ENCODE measurements around the gene MYBL2.
A peak's percentile ranks its signal among the peaks of the same experiment; 100 is the strongest.

MYBL2 gene

DNA sequence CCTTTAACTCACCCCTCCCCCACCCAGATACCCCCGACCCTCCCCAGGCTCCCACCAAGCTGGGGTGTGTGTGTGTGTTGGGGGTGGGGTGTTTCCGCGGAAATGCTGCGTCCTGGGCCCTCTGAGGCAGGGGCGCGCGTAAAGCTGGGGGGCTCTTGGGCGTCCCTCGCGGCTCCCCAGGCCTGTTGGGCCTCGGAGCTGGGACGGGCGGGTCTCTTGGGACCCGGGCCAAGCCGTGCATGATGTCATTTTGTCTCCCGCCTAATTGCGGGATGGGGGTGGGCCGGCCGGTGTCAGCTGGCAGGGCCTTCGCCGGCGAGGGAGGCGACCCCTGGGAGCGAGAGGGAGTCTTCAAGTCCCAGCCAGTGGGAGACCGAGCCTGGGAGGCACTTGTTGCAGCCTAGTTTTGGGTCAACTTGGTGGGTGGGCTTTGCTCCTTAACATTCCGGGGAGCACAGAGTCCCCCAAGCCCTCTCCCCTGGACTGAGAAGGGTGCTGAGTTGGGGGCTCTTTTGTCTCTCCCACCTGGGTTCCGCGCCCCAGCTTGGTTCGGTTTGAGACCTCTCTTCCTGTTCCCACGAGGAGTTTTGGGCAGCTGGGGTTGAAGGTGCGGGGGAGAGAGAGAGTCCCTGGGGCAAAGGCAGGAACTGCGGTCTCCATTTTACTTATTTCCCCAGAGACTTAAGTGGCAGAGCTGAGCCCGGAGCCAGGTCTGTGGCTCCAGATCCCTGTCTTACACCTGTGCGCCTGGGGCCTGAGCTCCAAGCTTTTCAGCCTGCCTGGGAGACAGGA, 623 bp downstream of the MYBL2 start:
- peak; percentile 31 for ATAC-seq
- Mint-ChIP-seq H3K4me1 (peaks cover 13% of the 10 kb centered on the region), H3K36me3 (ENCODE audit: low read depth) (peaks cover 18% of the 10 kb centered on the region), H3K4me3 (peak overlapping the region; percentile 80), H3K27me3 (peaks cover 11% of the 10 kb centered on the region), H3K9me3 (no peaks in the 10 kb centered on the region), H3K27ac (peak overlapping the region; percentile 31)
- peak; percentile 48 for DNase-seq

DNA sequence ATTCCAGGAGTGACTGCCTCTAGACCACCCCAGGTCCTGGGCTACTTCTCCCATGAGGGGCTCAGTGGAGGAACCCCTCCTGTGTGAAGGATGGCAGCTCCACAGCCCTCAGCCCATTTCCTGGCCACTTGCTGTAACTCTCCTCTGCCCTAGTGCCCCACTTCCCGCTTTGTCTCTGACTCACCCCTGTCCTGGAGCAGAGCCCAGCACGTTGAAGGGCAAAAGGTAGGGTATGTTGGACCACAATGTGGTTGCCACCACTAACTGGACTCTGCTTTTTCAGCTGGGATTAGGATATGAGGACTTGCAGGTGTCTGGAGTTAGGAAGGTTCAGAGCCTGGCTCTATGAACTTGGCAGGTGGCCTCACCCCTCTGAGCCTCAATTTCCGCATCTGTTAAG, 2.4 kb downstream of the MYBL2 start:
- peaks cover 11% of the 10 kb centered on the region for H3K27me3 Mint-ChIP-seq
- H3K9me3 Mint-ChIP-seq = no peaks in the 10 kb centered on the region
- H3K27ac Mint-ChIP-seq = no peak overlapping the region
- H3K4me1 Mint-ChIP-seq = peaks cover 13% of the 10 kb centered on the region
- DNase-seq (no peak), ATAC-seq (no peak)
- H3K4me3 Mint-ChIP-seq = no peak overlapping the region
- H3K36me3 Mint-ChIP-seq (ENCODE audit: low read depth) = peaks cover 27% of the 10 kb centered on the region

- peaks cover 11% of the 10 kb centered on the region for H3K27me3 Mint-ChIP-seq
- H3K36me3 Mint-ChIP-seq (ENCODE audit: low read depth) = peaks cover 33% of the 10 kb centered on the region
- no peaks in the 10 kb centered on the region for H3K9me3 Mint-ChIP-seq
- ATAC-seq (no peak), DNase-seq (no peak)
- H3K4me1 Mint-ChIP-seq = peaks cover 13% of the 10 kb centered on the region
- H3K27ac Mint-ChIP-seq = no peak overlapping the region
- H3K4me3 Mint-ChIP-seq = no peak overlapping the region
Observed at GRCh38 chr20:43670423-43670822, 3.5 kb downstream of the MYBL2 start.

DNA sequence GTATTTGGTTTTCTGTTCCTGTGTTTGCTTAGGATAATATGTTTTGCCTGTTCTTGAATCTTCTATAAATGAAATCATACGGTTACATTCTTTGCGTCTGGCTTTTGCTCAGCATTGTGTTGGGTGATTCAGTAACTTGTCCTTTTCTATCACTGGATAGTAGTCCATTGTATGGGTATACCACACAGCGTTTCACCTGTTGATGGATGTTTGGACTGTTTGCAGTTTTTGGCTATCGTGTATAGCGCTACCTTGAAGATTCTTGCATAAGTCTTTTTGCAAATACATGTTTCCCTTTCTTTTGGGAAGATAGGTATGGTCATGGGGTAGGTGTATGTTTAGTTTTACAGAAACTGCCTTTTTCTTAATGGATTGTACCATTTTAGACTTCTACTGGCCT, 9.5 kb downstream of the MYBL2 start:
- peaks cover 6% of the 10 kb centered on the region for H3K4me1 Mint-ChIP-seq
- no peaks in the 10 kb centered on the region for H3K9me3 Mint-ChIP-seq
- peaks cover 48% of the 10 kb centered on the region for H3K36me3 Mint-ChIP-seq (ENCODE audit: low read depth)
- DNase-seq (no peak), ATAC-seq (no peak)
- H3K4me3 Mint-ChIP-seq = no peak overlapping the region
- no peak overlapping the region for H3K27ac Mint-ChIP-seq
- no peaks in the 10 kb centered on the region for H3K27me3 Mint-ChIP-seq

DNA sequence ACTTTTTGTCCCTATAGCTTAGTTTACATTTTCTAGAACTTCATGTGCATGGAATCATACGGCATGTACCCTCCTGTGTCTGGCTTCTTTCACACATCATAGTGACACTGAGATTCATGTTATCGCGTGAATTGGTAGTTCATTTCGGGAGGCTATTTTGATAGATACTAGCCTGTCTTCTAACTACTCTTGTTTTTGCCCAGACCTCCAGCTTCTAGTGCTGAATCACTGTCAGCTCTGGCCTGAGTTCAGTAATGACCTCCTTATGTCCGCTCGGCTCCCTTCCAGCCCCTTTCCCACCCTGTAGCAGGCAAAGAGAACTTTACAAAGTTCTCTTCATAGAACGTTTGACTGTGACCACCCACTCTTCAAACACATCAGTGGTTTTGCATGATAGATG, 14.1 kb downstream of the MYBL2 start:
- Mint-ChIP-seq H3K27me3 (no peaks in the 10 kb centered on the region), H3K4me3 (no peak overlapping the region), H3K27ac (peak overlapping the region; percentile 13), H3K9me3 (no peaks in the 10 kb centered on the region), H3K36me3 (ENCODE audit: low read depth) (peaks cover 22% of the 10 kb centered on the region), H3K4me1 (peaks cover 12% of the 10 kb centered on the region)
- ATAC-seq (no peak), DNase-seq (no peak)

GRCh38 chr20:43681468-43681942, 14.6 kb downstream of the MYBL2 start:
- no peaks in the 10 kb centered on the region for H3K9me3 Mint-ChIP-seq
- DNase-seq = no peak
- H3K36me3 Mint-ChIP-seq (ENCODE audit: low read depth) = peaks cover 22% of the 10 kb centered on the region
- H3K27me3 Mint-ChIP-seq = no peaks in the 10 kb centered on the region
- H3K27ac Mint-ChIP-seq = peak overlapping the region; percentile 30
- ATAC-seq = no peak
- no peak overlapping the region for H3K4me3 Mint-ChIP-seq
- H3K4me1 Mint-ChIP-seq = peaks cover 12% of the 10 kb centered on the region

DNA sequence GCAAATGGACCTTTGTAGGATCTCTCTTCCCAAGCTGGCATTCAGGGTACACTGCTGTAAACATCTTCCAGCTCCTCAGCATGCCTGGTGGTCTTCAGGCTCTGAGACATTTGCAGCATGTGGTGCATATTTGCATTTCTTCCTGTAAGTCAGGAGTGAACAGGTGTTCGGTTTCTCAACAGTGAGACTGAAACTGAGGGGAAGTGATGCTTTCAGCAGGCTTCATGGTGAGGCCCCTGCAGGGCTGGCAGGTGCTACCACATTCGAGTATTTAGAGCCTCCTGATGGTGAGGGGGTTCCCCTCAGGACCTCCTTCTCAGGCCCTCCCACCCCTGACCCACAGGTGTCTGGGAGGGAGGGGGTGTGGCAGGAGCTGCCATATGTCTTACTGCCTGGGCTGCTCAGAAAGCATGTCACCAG, 15.1 kb downstream of the MYBL2 start:
- no peaks in the 10 kb centered on the region for H3K9me3 Mint-ChIP-seq
- DNase-seq = peak; percentile 12
- H3K4me3 Mint-ChIP-seq = no peak overlapping the region
- peaks cover 22% of the 10 kb centered on the region for H3K36me3 Mint-ChIP-seq (ENCODE audit: low read depth)
- H3K27ac Mint-ChIP-seq = no peak overlapping the region
- H3K4me1 Mint-ChIP-seq = peaks cover 12% of the 10 kb centered on the region
- no peaks in the 10 kb centered on the region for H3K27me3 Mint-ChIP-seq
- peak; percentile 28 for ATAC-seq

DNA sequence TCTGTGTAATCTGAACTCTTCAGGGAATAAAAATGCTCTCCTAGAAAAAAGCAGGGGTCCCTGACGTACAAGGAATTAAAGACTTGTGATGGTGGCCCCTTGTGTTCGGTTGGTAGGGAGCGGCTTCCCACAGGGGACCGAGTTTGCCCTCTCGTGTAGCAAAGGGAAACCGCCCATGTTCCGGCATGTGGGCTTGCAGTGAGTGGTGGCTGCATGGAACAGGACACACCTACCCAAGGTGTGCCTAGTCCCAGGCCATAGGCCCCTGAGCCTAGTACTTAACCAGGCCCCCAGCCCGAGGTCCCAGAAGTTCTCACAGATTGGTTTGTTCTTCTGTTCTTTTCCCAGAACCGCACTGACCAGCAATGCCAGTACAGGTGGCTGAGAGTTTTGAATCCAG, 15.5 kb downstream of the MYBL2 start:
- DNase-seq (no peak), ATAC-seq (no peak)
- no peak overlapping the region for H3K4me3 Mint-ChIP-seq
- peaks cover 19% of the 10 kb centered on the region for H3K36me3 Mint-ChIP-seq (ENCODE audit: low read depth)
- H3K9me3 Mint-ChIP-seq = no peaks in the 10 kb centered on the region
- H3K4me1 Mint-ChIP-seq = peaks cover 12% of the 10 kb centered on the region
- no peak overlapping the region for H3K27ac Mint-ChIP-seq
- no peaks in the 10 kb centered on the region for H3K27me3 Mint-ChIP-seq

DNA sequence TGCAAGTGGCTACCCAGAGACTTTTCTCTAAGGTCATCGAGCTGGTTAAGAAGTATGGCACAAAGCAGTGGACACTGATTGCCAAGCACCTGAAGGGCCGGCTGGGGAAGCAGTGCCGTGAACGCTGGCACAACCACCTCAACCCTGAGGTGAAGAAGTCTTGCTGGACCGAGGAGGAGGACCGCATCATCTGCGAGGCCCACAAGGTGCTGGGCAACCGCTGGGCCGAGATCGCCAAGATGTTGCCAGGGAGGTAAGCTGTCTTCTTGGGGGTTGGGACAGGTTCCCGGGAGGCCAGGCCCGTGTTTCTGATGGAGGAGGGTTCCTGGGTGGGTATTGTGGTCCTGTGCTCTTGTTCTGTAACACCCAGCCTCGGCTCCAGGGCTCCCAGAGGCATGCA, 19.9 kb downstream of the MYBL2 start:
- no peak overlapping the region for H3K4me3 Mint-ChIP-seq
- H3K27ac Mint-ChIP-seq = no peak overlapping the region
- no peak for ATAC-seq
- H3K9me3 Mint-ChIP-seq = no peaks in the 10 kb centered on the region
- H3K4me1 Mint-ChIP-seq = peaks cover 14% of the 10 kb centered on the region
- H3K27me3 Mint-ChIP-seq = no peaks in the 10 kb centered on the region
- no peak for DNase-seq
- peaks cover 24% of the 10 kb centered on the region for H3K36me3 Mint-ChIP-seq (ENCODE audit: low read depth)

DNA sequence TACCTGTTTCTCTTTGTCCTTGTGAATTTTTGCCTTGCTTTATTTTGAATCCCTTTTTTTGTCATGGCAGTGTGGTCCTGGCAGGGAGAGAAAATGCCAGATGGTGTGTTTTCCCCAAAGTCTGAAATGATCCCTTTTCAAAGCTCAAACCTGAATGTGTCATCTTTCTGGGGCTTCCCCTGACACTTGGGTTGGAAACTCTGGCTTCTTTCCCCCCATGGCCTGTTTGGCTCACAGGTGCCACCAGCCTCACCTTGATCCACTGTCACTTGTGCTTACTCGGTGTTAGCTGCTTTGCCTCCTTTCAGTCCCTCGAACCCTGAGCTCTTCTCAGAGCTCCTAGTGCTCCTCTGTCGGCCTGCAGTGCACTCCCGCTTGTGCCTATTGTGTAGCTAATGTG, 22.3 kb downstream of the MYBL2 start:
- Mint-ChIP-seq H3K27ac (peak overlapping the region; percentile 46), H3K27me3 (no peaks in the 10 kb centered on the region), H3K4me3 (no peak overlapping the region), H3K4me1 (peaks cover 12% of the 10 kb centered on the region), H3K36me3 (ENCODE audit: low read depth) (peaks cover 32% of the 10 kb centered on the region), H3K9me3 (no peaks in the 10 kb centered on the region)
- peak; percentile 12 for DNase-seq
- ATAC-seq = peak; percentile 60

GRCh38 chr20:43690943-43691598, 24.2 kb downstream of the MYBL2 start:
- Mint-ChIP-seq H3K9me3 (no peaks in the 10 kb centered on the region), H3K4me3 (no peak overlapping the region), H3K27me3 (no peaks in the 10 kb centered on the region), H3K36me3 (ENCODE audit: low read depth) (peaks cover 40% of the 10 kb centered on the region), H3K4me1 (peaks cover 12% of the 10 kb centered on the region), H3K27ac (no peak overlapping the region)
- ATAC-seq (no peak), DNase-seq (no peak)

DNA sequence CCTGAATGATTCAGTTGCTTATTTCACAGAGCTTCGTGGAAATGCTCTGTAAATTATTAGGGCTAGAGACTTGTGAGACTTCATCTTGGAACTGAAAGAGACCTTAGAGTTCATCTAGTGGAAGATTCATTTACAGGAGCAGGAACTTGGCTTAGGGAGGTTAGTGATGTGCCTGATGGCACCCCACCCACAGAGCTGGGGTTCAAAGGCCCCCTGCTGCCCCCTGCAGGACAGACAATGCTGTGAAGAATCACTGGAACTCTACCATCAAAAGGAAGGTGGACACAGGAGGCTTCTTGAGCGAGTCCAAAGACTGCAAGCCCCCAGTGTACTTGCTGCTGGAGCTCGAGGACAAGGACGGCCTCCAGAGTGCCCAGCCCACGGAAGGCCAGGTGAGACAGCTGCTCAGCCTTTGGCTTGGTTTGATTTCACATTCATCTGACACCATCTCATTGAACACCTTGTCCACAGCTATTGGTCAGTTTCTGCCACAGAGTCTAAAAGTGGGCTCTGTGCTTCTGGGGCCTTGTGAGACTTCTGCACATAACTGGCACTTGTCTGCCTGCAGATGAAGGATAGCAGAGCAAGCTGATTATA, 25.1 kb downstream of the MYBL2 start:
- peak; percentile 76 for DNase-seq

GRCh38 chr20:43694763-43695162, 27.8 kb downstream of the MYBL2 start:
- H3K27ac Mint-ChIP-seq = no peak overlapping the region
- ATAC-seq (no peak), DNase-seq (no peak)
- peaks cover 3% of the 10 kb centered on the region for H3K4me1 Mint-ChIP-seq
- H3K36me3 Mint-ChIP-seq (ENCODE audit: low read depth) = peaks cover 39% of the 10 kb centered on the region
- no peaks in the 10 kb centered on the region for H3K9me3 Mint-ChIP-seq
- no peaks in the 10 kb centered on the region for H3K27me3 Mint-ChIP-seq
- no peak overlapping the region for H3K4me3 Mint-ChIP-seq

More for the DNA sequence above, 25.1 kb downstream of the MYBL2 start:
- no peaks in the 10 kb centered on the region for H3K9me3 Mint-ChIP-seq
- ATAC-seq = peak; percentile 52
- peaks cover 40% of the 10 kb centered on the region for H3K36me3 Mint-ChIP-seq (ENCODE audit: low read depth)
- no peak overlapping the region for H3K27ac Mint-ChIP-seq
- no peak overlapping the region for H3K4me3 Mint-ChIP-seq
- peaks cover 12% of the 10 kb centered on the region for H3K4me1 Mint-ChIP-seq
- H3K27me3 Mint-ChIP-seq = no peaks in the 10 kb centered on the region

DNA sequence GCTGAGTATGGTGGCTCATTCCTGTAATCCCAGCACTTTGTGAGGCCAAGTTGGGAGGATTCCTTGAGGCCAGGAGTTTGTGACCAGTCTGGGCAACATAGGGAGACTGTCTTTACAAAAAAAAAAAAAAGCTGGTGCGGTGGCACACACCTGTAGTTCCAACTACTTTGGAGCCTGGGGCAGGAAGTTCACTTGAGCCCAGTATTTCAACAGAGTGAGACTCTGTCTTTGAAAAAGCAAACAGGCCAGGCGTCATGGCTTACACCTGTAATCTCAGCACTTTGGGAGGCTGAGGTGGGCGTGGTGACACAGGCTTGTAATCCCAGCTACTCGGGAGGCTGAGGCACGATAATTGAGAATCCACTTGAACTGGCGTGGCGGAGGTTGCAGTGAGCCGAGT, 28.7 kb downstream of the MYBL2 start:
- Mint-ChIP-seq H3K27ac (no peak overlapping the region), H3K9me3 (no peaks in the 10 kb centered on the region), H3K27me3 (no peaks in the 10 kb centered on the region)

More for the DNA sequence above, 28.7 kb downstream of the MYBL2 start:
- peaks cover 11% of the 10 kb centered on the region for H3K4me1 Mint-ChIP-seq
- ATAC-seq (no peak), DNase-seq (no peak)
- H3K36me3 Mint-ChIP-seq (ENCODE audit: low read depth) = peaks cover 41% of the 10 kb centered on the region
- H3K4me3 Mint-ChIP-seq = no peak overlapping the region

Measured in activated naive CD8-positive, alpha-beta T cell treated with anti-CD3 and anti-CD28 coated beads, Interleukin-2, amount 50 U/mL, for 24 hours (primary cell).